Peyer's patch (tissue), 4 donors: ENCODE measurements around the gene TMEM235.

Experiments
- POLR2A ChIP-seq, 2 donors: fragments of 450-650 bp; IDR thresholded peaks; one replicate each; pipeline ENCODE4 v1.5.1; 2017; ENCODE audit warnings: antibody characterized with exemption in 2 of 2, mild to moderate bottlenecking in 2 of 2, moderate library complexity in 2 of 2
- TF ChIP-seq, protein P1 (sequence below), 6 experiments: fragments of 450-650 bp in 4 of 6; fragments of 200-600 bp in 2 of 6; sonication (generic) in 1 of 6; IDR thresholded peaks; one replicate each; pipeline ENCODE4 v1.5.1; 2017 to 2019; ENCODE audit warnings: antibody characterized with exemption in 6 of 6, mild to moderate bottlenecking in 3 of 6, moderate library complexity in 1 of 6

GRCh38 chr17:78234261-78234865, 2.9 kb downstream of the TMEM235 start:
- TF ChIP-seq, protein P1, sequence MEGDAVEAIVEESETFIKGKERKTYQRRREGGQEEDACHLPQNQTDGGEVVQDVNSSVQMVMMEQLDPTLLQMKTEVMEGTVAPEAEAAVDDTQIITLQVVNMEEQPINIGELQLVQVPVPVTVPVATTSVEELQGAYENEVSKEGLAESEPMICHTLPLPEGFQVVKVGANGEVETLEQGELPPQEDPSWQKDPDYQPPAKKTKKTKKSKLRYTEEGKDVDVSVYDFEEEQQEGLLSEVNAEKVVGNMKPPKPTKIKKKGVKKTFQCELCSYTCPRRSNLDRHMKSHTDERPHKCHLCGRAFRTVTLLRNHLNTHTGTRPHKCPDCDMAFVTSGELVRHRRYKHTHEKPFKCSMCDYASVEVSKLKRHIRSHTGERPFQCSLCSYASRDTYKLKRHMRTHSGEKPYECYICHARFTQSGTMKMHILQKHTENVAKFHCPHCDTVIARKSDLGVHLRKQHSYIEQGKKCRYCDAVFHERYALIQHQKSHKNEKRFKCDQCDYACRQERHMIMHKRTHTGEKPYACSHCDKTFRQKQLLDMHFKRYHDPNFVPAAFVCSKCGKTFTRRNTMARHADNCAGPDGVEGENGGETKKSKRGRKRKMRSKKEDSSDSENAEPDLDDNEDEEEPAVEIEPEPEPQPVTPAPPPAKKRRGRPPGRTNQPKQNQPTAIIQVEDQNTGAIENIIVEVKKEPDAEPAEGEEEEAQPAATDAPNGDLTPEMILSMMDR (IDR thresholded peaks at IDR 0.05): no peak
- TF ChIP-seq POLR2A (IDR thresholded peaks at IDR 0.05): no peak
